GM19372 (cell line): ENCODE data around the gene CSRNP2.

Experiments used
- ATAC-seq: cut with Tn5 transposase; IDR thresholded peaks from one replicate; pipeline ENCODE4 v1.9.1; 2021; ENCODE audit warnings: mild to moderate bottlenecking, low read depth, moderate library complexity; ENCODE audit not compliant: unreplicated experiment

Gene CSRNP2, protein sequence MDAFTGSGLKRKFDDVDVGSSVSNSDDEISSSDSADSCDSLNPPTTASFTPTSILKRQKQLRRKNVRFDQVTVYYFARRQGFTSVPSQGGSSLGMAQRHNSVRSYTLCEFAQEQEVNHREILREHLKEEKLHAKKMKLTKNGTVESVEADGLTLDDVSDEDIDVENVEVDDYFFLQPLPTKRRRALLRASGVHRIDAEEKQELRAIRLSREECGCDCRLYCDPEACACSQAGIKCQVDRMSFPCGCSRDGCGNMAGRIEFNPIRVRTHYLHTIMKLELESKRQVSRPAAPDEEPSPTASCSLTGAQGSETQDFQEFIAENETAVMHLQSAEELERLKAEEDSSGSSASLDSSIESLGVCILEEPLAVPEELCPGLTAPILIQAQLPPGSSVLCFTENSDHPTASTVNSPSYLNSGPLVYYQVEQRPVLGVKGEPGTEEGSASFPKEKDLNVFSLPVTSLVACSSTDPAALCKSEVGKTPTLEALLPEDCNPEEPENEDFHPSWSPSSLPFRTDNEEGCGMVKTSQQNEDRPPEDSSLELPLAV

DNA sequence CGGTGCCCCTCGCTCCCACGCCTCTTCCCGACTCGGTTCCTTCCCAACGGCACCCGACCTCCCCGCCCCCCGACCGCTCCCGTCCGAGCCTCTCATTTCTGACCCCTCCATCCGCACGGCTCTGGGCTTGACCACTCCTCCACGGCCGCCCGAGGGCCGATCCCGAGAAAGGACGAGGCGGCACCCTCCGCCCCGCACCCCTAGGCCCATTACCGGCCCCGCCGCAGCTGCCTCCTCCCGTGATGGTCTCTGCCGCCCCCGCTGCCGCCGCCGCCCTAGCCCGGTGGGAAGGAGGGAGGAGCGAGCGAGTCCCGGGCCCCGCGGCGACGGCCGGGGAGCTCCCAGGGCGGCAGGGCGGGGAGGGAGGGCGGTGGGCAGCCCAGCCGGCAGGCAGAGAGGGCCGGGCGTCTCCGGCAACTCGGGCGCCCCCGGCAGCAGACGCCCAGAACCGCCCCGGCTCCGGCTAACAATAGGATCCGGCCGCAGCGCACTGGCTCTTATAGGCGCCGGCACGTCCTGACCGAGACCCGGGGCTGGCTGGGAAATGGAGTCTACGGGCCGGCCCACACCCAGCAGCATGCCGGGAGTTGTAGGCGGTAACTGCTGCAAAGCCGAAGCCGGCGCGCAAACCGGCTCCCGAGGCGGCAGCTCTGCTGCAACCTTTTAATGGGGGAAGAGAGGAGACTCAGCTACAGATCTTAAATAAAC, at the start of gene CSRNP2:
TSS of gene CSRNP2 (minus strand) at position 471 of the 708 bp plus-strand sequence. CDS start 7,035 bp downstream, outside the sequence.
- ATAC-seq = peak; percentile 87

DNA sequence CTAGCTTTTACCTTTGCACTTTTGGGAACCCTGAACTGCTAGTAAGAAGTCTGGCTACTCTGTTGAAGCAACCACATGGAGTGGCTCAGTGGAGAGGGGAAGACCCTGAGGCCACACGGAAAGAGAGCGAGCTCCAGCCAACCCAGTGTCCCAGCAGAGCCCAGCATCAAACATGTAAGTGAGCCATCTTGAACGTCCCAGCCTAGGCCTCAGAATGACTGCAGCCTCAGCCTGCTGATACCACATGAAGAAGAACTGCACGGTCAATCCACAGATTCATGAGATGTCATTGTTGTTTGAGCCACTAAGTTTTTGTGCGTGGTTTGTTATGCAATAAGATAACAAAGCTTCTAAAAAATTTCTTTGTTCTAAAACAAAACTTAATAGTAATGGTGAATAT, 49.3 kb upstream of the CSRNP2 start:
- no peak for ATAC-seq

GRCh38 chr12:51131745-51132521, 48.5 kb upstream of the CSRNP2 start:
- ATAC-seq = no peak

DNA sequence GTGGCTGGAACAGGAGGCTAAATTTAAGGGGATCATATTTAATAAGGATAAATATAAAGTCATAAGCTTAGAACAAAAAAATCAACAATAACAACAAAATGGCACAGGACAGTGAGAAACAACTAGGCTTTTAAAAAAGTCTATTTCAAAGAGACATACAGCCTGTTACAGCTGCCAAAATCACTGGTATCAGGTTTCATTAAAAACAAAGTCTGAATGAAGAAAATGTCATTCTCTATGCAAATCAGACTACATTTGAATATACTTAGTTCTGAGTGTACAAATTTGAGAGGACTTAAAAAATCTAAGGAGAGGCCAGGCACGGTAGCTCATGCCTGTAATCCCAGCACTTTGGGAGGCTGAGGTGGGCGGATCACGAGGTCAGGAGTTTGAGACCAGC, 45.5 kb upstream of the CSRNP2 start:
- no peak for ATAC-seq

GRCh38 chr12:51127050-51127729, 43.8 kb upstream of the CSRNP2 start:
- no peak for ATAC-seq

GRCh38 chr12:51126297-51126696, 42.9 kb upstream of the CSRNP2 start:
- no peak for ATAC-seq

DNA sequence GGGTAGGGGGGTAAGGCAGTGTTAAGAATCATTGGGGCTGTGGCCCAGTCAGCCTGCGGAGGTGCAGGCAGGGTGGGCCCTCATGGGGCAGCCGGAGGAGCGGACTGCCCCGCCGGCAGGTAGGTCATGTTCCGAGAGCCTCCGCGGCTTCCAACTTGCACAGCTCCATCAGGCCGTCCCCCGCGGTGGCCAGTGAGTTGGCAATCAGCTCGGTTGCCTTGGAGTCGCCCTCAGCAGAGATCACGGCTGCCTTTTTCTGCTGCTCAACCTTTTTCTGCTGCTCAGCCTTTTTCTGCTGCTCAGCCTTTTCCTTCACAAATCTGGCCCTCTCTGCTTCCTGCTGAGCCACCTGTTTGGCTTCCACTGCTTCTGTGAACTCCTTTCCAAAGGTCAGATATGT, 41.1 kb upstream of the CSRNP2 start:
- no peak for ATAC-seq

GRCh38 chr12:51122844-51123243, 39.4 kb upstream of the CSRNP2 start:
- no peak for ATAC-seq

DNA sequence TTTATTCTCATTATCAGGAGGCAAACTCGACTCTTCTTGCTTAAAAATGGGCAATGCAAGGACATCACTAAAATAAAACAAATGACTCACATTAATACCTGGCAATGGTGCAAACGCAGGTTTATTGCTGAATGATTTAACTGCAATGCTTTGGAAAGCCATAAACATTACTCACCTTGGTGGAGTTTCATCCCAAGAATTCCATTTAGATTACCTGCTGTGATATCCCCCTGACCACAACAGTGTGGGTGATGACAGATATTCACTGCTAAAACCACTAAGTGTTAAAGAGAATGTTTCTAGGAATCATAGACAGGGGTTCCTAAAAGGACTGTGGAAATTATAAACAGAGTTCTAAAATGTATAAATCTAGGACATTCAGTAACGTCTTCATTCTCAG, 35.3 kb upstream of the CSRNP2 start:
- ATAC-seq = no peak

- ATAC-seq = no peak
Observed at GRCh38 chr12:51115533-51115932, 32.1 kb upstream of the CSRNP2 start.

DNA sequence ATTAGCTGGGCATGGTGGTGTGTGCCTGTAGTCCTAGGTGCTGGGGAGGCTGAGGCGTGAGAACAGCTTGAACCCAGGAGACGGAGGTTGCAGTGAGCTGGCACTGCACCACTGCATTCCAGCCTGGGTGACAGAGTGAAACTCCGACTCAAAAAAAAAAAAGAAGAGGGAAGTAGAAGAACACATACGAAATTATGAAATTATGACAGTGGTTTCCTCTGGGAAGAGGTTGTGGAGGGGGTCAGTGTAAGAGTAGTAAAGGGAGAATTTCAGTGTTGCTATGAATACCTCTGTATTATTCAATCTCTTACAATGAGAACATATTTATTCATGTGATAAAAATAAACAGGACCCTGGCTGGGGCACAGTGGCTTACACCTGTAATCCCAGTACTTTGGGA, 24.7 kb upstream of the CSRNP2 start:
- ATAC-seq = no peak

DNA sequence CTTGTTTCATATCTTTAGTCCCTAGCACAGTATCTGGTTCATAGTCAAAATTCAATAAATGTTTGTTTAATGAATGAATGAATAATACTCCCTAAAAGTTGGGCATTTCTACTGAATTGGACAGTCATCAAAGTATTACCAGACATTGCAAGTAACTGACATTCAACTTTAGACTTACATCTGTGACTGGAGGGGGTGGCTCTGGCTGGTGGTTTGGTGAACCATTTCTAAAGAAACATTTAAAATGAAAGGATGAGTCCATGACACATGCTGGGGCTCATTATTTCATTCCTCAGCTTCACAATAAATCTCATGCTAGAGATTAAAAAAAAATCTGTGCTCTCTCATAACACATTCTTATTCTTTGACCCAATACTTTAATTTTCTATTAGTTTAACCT, 20.6 kb upstream of the CSRNP2 start:
- no peak for ATAC-seq

GRCh38 chr12:51098611-51099010, 15.2 kb upstream of the CSRNP2 start:
- no peak for ATAC-seq

- no peak for ATAC-seq
Observed at GRCh38 chr12:51090705-51091229, 7.4 kb upstream of the CSRNP2 start.

GRCh38 chr12:51087818-51088217, 4.4 kb upstream of the CSRNP2 start:
- no peak for ATAC-seq

GRCh38 chr12:51086933-51087332, 3.5 kb upstream of the CSRNP2 start:
- no peak for ATAC-seq

- ATAC-seq = no peak
Observed at GRCh38 chr12:51085757-51086156, 2.4 kb upstream of the CSRNP2 start.

DNA sequence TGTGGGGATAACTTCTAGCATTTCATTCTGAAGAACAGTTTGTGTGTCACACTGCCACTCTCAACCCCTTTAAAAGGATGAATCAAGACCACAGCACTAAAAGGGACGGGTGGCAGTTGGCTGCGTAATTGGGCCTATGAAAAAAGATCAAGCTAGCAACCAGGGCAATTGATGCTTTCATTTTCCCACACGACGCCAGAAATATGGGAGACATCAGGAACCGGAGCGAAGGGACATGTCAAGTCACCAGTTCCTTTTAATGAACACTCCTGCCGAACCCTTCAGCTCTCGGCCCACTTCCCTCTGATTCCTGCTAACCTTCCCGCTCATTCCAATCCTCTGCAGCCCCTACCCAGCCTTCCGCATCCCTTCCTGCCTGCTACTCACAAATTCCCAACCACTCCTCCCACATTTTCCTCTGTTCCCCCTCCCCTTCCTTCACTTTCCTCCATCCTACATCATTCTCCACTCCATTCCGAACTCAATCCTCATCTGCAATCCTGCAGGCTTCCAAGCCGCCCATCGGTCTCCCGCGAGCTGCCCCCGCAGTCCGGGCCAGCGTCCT, 753 bp downstream of the CSRNP2 start:
- ATAC-seq = no peak

DNA sequence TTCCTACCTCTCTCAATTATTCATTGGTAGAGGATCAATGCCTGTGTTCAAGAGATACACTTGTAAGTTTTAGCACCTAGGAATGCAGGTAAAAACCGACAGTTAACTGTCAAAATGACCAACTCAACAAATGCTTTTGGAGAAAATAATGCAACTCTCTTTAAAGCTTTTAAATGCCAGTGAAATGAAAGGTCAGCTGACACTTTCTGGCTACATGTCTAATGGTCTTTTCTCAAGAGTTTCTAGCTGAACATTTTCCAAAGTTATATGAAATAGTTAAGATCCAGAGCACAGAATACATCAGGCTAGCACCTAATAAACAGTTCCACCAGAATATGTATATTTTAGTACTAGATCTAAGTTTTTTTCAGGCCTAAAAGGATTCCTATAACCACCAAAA, 2.0 kb downstream of the CSRNP2 start:
- ATAC-seq = no peak

- no peak for ATAC-seq
Observed at GRCh38 chr12:51080136-51080535, 3.3 kb downstream of the CSRNP2 start.
